Neural cell (in vitro differentiated cells): ENCODE results near the gene NDEL1.

ENCODE experiments used
- CTCF ChIP-seq: fragments of 450-650 bp; IDR thresholded peaks from 2 replicates; pipeline ENCODE4 v1.5.1; 2014; ENCODE audit warnings: antibody characterized with exemption, mild to moderate bottlenecking, moderate library complexity; ENCODE audit not compliant: poor library complexity, severe bottlenecking
- MXI1 ChIP-seq: fragments of 450-650 bp; conservative IDR thresholded peaks from 2 replicates; pipeline ENCODE4 v1.6.1; 2014; ENCODE audit warnings: antibody characterized with exemption, mild to moderate bottlenecking; ENCODE audit not compliant: poor library complexity, severe bottlenecking

DNA sequence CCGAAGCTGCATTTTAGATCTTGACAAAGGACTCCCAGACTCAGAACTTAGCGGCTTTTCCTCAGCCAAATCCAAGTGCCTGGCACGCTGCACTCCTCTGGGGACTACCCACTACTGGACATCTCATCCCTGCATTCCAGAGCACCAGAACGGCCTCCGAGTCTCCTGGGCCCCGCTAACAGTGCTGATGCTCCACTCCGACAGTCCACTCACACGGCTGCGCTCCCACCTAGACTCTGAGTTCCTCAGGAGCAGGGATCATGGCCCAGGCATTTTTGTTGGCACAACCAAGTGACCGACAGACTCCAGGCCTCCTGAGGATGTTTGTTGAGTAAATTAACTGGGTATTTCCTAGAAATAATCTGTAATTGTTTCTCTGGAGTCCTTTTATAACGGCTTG lies 79.1 kb downstream of the NDEL1 start:
- no peak for TF ChIP-seq CTCF
- TF ChIP-seq MXI1, result no peak
